ENCODE results near the gene GDA. TPM values are rescaled to one million over a fixed set of nuclear protein-coding genes. Genes with fewer than 3 reads are reported as not detected.

GDA gene
- total RNA-seq, 1 donor from 2014 or later, result 0.30 TPM

- Histone ChIP-seq H3K36me3 (no peaks in the 10 kb centered on the region), H3K27me3 (ENCODE audit: low read depth) (no peaks in the 10 kb centered on the region), H3K27ac (no peak overlapping the region), H3K4me3 (no peak overlapping the region), H3K4me1 (no peaks in the 10 kb centered on the region), H3K9me3 (no peaks in the 10 kb centered on the region)
- intact Hi-C loops (cut with DNase I), result no loop called here
- no peak for ATAC-seq
- no peak for DNase-seq
- TF ChIP-seq CTCF (IDR thresholded peaks at IDR 0.05), result no peak
These were observed 18.8 kb downstream of the GDA start for GRCh38 chr9:72168075-72168474.

GRCh38 chr9:72169178-72169577 is 19.9 kb downstream of the GDA start:
- H3K4me1 ChIP-seq, result no peaks in the 10 kb centered on the region
- no peak overlapping the region for H3K4me3 ChIP-seq
- H3K36me3 ChIP-seq, result no peaks in the 10 kb centered on the region
- no peaks in the 10 kb centered on the region for H3K27me3 ChIP-seq (ENCODE audit: low read depth)
- ATAC-seq (no peak), DNase-seq (no peak)
- intact Hi-C loops (cut with DNase I), result no loop called here
- TF ChIP-seq CTCF (IDR thresholded peaks at IDR 0.05), result no peak
- no peaks in the 10 kb centered on the region for H3K9me3 ChIP-seq
- no peak overlapping the region for H3K27ac ChIP-seq

- TF ChIP-seq CTCF (IDR thresholded peaks at IDR 0.05), result no peak
- Histone ChIP-seq H3K9me3 (no peaks in the 10 kb centered on the region), H3K4me3 (no peak overlapping the region), H3K27me3 (ENCODE audit: low read depth) (no peaks in the 10 kb centered on the region), H3K36me3 (no peaks in the 10 kb centered on the region), H3K4me1 (no peaks in the 10 kb centered on the region), H3K27ac (no peak overlapping the region)
- intact Hi-C loops (cut with DNase I), result no loop called here
- ATAC-seq, result no peak
- DNase-seq, result no peak
These were observed 23.8 kb downstream of the GDA start for GRCh38 chr9:72173080-72173479.

GRCh38 chr9:72185561-72185960 is 36.3 kb downstream of the GDA start:
- intact Hi-C loops (cut with DNase I), result no loop called here
- DNase-seq (no peak), ATAC-seq (no peak)
- no peaks in the 10 kb centered on the region for H3K4me1 ChIP-seq
- no peak overlapping the region for H3K4me3 ChIP-seq
- no peaks in the 10 kb centered on the region for H3K36me3 ChIP-seq
- no peak for TF ChIP-seq CTCF (IDR thresholded peaks at IDR 0.05)
- H3K27ac ChIP-seq, result no peak overlapping the region
- no peaks in the 10 kb centered on the region for H3K9me3 ChIP-seq
- H3K27me3 ChIP-seq (ENCODE audit: low read depth), result no peaks in the 10 kb centered on the region

- TF ChIP-seq CTCF (IDR thresholded peaks at IDR 0.05), result no peak
- DNase-seq (no peak), ATAC-seq (no peak)
- H3K4me3 ChIP-seq, result no peak overlapping the region
- H3K36me3 ChIP-seq, result no peaks in the 10 kb centered on the region
- H3K27me3 ChIP-seq (ENCODE audit: low read depth), result no peaks in the 10 kb centered on the region
- H3K9me3 ChIP-seq, result no peaks in the 10 kb centered on the region
- intact Hi-C loops (cut with DNase I), result no loop called here
- H3K4me1 ChIP-seq, result no peaks in the 10 kb centered on the region
- no peak overlapping the region for H3K27ac ChIP-seq
These were observed 38.0 kb downstream of the GDA start for GRCh38 chr9:72187121-72187695.

- H3K9me3 ChIP-seq, result no peaks in the 10 kb centered on the region
- H3K27ac ChIP-seq, result no peak overlapping the region
- H3K4me1 ChIP-seq, result no peaks in the 10 kb centered on the region
- no peaks in the 10 kb centered on the region for H3K27me3 ChIP-seq (ENCODE audit: low read depth)
- ATAC-seq (no peak), DNase-seq (no peak)
- no peak overlapping the region for H3K4me3 ChIP-seq
- TF ChIP-seq CTCF (IDR thresholded peaks at IDR 0.05), result no peak
- intact Hi-C loops (cut with DNase I), result no loop called here
- H3K36me3 ChIP-seq, result no peaks in the 10 kb centered on the region
These were observed 39.0 kb downstream of the GDA start for GRCh38 chr9:72188232-72188631.

Measured in lower lobe of right lung (tissue), 2 donors.